HG02798 (cell line): ENCODE results near the gene NUP205.

Source experiments
- ATAC-seq: cut with Tn5 transposase; IDR thresholded peaks from one replicate; pipeline ENCODE4 v1.9.1; 2021; ENCODE audit warnings: mild to moderate bottlenecking; ENCODE audit not compliant: unreplicated experiment, poor library complexity

NUP205 gene, protein sequence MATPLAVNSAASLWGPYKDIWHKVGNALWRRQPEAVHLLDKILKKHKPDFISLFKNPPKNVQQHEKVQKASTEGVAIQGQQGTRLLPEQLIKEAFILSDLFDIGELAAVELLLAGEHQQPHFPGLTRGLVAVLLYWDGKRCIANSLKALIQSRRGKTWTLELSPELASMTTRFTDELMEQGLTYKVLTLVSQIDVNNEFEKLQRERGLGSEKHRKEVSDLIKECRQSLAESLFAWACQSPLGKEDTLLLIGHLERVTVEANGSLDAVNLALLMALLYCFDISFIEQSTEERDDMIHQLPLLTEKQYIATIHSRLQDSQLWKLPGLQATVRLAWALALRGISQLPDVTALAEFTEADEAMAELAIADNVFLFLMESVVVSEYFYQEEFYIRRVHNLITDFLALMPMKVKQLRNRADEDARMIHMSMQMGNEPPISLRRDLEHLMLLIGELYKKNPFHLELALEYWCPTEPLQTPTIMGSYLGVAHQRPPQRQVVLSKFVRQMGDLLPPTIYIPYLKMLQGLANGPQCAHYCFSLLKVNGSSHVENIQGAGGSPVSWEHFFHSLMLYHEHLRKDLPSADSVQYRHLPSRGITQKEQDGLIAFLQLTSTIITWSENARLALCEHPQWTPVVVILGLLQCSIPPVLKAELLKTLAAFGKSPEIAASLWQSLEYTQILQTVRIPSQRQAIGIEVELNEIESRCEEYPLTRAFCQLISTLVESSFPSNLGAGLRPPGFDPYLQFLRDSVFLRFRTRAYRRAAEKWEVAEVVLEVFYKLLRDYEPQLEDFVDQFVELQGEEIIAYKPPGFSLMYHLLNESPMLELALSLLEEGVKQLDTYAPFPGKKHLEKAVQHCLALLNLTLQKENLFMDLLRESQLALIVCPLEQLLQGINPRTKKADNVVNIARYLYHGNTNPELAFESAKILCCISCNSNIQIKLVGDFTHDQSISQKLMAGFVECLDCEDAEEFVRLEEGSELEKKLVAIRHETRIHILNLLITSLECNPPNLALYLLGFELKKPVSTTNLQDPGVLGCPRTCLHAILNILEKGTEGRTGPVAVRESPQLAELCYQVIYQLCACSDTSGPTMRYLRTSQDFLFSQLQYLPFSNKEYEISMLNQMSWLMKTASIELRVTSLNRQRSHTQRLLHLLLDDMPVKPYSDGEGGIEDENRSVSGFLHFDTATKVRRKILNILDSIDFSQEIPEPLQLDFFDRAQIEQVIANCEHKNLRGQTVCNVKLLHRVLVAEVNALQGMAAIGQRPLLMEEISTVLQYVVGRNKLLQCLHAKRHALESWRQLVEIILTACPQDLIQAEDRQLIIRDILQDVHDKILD (N-terminal part only)

DNA sequence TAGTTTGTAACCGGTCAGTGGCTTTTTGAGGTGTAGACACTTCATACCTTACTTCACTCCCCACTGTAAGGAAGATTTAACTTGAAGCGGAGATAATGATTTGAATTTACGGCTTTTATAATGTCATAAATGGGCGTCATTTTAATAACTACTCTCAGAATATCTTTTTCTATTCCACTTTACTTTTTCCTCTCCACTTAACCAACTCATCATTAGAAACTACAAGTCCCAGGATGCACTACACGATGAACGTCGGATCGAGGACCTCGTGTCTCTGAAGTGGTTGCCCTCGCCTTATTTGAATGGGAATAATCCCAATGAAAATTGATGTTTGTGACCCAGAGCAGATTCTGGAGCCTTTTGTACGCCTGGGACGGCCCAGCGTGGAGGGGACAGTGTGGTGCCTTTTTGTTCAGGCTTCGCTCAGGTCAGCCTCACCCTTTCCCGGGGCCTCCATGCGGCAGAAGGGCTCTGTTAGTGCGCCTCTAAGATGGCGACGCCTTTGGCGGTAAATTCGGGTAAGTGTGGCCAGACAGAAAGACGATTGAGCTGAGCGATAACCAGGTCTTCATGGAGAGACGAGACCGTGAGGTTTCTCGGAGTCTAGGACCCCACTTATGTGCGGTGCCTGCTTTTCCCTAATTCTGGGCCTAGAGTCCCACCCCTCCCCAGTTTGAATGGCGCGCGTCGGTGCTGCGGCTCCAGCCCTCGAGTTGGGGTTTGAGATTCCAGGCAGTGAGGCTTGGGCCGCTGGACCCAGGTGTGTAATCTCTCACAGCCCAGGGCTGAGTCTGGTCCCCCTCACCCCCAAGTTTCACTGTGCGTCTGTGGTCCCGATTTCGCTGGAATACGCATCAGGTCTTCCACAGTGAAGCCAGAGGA lies at the start of gene NUP205:
Gene NUP205, plus strand, starts transcription at position 463 of the 882 bp plus-strand sequence. Its CDS starts 28 bp downstream, at position 491.
- ATAC-seq = peak; percentile 78

DNA sequence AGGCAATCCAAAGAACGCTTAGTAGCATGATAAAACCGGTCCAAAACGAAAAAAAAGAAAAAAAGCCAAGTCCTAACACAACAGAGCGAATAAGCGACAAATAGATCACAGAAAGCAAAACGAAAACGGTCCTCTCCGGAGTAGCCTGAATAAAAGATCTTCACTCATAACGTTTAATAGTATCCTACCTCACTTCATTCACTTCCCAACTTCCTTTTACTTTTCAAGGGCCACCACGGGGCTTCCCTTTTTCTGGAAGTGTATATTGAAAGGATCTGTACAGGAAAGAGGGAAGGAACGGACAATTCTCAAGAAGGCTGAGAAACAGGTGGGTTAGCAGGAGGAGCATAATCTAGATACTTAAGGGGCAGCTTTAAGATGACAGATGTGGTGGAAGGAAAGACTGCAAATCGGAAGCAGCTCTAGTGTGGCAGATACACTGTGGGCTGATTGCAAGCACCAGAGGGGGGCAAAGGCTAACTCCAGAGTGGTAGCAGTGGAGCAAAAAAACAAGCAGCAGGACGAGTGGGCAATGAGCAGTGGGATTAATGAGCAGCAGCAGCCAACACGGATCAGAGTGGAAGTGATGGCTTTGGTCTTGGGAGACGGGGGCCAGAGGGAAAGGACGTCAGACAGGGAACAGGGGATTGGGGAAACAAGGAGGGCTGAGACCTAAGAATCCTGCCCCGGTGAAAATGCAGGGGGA lies 48.7 kb upstream of the NUP205 start:
- ATAC-seq = peak; percentile 25

DNA sequence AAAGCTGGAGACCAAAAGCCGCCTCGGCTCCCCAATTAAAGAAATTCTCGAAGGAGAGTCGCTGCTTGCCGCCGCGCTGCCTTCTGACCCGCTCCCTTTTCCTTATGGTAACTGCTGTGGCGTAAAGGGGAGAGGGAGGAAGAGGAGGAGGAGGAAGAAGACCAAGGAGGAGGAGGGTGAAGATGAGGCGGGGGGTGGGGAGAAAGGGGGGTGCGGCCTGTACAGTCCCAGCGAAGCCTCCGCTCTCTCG lies 48.2 kb upstream of the NUP205 start:
- no peak for ATAC-seq

DNA sequence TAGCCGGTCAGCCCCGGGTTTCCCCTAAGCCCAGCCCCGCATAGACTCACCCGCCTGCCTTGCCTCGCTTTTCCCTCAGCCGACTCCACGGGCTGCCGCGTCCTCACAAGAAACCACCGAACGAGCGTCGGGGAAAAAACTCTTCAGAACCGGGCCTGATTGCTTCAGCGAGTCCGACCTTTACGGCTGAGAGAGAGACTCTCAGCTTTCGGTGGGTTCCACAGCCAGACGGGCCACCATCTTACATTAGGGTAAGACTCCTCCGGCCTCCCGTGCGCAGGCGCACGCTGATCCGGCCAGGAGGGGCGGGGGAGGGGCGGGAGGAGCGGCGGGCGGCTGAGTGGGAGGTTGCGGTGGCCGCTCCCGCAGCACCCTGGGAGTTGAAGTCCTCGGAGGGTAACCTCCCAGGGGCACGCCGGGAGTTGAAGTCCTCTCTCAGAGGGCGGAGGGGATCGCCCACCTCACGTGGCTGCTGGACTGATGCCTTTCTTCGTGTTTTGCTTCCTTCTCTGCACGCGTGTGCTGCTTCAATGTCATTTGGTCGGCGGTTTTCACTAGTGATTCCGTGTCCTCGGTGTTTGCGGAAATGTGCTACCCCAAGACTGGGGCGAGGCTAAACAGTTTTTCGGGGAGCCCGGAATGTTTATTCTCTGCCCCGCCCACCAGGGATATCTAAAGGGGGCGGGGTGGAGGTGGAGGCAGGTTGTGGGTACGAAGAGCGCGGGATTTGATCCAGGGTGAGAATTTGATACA lies 47.7 kb upstream of the NUP205 start, which contains the start of gene CNOT4:
Gene CNOT4, minus strand, starts transcription at position 264 of the 753 bp plus-strand sequence. CDS start 71,771 bp downstream, outside the sequence.
- peak; percentile 97 for ATAC-seq

DNA sequence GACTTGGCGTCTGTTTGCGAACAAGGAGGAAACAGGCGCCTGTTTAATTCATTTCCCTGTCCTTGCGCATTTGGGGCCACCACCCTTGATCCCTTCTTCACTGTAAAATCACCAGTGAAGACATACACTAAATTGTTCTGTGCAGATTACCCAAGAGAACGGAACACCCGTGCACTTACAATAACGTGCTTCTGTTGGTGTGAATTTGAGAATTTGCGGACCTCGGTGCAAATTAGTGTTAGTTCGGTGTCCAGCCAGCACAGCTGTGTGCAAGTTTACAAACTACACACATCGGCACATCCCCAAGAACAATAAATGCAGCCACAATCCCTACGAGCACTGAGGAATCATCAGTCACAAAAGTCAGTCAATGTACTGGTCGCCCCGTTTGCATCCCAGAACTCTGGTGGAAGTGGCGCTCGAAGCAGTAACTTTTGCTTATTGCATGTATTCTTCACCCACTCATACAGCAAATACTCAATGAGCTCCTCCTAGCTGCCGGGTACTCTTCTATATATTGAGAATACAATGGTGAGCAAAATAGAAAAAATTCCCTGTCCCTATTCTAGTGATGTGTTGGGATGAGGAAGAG lies 47.0 kb upstream of the NUP205 start:
- ATAC-seq = no peak

DNA sequence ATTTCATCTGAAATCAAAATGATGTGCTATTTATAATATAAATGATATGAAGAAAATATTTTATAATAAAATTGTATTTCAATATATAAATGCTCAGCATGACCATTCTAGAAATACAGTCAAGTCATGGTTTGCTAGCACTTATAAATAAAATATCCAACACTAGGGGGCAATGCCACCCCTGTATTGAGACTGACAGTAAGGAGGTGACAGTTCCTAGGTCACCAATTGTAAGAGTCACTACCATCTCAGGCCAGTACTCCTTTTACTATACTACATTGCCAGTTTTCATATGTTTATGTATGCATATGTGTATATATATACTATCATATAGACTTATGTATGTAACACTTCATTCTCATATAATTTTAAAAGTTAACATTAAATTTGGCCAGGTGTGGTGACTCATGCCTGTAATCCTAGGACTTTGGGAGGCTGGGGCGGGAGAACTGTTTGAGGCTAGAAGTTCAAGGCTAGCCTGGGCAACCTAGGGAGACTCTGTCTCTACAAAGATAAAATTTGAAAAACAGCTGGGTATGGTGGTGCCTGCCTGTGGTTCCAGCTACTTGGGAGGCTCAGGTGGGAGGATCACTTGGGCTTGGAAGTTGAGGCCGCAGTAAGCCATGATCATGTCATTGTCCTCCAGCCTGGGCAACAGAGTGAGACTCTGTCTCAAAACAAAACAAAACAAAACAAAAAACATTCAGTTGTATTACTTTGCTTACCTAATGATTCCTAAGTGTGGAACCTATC lies 45.4 kb upstream of the NUP205 start:
- peak; percentile 29 for ATAC-seq

DNA sequence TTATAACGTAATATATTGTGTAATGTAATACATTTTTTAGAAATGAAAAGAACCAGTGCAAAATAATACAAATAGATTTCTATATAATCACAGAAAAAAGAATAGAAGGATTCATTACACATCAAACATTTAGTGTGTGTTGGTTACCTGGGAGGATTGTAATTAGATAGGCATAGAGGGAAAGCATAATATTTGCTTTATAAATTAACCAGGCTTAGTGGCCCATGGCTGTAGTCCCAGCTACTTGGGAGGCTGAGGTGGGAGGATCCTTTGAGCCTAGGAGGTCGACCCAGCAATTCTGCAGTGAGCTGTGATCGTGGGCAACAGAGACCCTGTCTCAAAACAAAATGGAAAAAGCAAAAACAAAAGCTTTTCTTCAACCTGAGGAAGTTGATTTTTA lies 42.9 kb upstream of the NUP205 start:
- ATAC-seq = no peak

DNA sequence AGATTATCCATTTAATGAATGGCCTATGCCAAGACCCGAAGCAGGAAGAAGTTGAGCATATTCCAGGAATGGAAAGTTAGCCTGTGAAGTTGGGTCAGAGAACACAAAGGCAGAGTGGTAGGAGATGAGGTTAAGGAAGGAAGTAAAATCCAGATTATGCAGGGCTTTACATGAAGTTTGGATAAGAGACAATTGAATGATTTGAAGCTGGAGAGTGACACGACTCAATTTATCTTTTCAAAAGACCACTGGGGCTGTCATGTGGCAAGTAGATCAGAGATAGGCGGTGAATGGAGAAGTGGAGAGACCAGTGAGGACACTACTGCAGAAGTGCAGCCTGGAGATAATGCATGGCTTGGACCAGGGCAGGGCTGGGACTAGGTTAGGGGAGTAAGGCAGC lies 40.7 kb upstream of the NUP205 start:
- no peak for ATAC-seq

DNA sequence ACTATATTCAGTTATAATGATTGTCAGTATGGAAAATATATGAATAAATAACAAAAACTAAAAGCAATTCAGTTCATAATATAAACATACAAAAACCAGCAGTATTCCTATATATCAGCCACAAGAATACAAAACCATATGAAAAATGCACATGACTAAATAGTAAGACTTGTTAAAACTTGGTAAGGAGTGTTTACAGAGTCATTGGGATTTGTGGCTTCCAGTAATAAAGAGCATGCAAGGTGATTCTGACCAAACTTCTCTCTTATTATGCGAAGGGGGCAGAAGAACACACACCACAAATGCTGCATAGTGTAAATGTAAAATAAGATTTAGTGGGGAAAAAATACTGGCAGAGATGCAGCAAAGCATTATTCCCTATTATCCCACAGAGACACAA lies 39.0 kb upstream of the NUP205 start:
- no peak for ATAC-seq

DNA sequence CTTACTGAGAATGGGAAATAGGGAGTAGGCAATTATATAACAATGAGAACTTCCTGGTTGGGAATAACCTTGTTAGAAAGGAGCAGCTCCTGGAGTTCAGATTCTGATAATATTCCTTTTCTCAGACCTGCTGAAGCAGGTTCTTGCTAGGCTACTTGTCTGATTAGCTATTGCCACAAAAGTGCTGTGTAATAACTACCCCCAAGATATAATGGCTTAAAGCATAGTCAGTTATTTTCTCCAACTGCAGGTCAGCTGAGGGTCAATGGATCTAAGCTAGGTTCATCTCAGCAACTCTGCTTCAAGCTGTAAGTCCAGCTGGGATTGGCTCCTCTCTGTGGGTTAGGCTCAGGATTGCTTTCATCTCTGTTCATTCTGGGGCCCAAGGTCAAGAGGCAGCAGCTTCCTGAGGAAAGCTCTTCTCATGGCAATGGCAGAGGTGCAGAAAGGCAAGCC lies 38.5 kb upstream of the NUP205 start:
- no peak for ATAC-seq

DNA sequence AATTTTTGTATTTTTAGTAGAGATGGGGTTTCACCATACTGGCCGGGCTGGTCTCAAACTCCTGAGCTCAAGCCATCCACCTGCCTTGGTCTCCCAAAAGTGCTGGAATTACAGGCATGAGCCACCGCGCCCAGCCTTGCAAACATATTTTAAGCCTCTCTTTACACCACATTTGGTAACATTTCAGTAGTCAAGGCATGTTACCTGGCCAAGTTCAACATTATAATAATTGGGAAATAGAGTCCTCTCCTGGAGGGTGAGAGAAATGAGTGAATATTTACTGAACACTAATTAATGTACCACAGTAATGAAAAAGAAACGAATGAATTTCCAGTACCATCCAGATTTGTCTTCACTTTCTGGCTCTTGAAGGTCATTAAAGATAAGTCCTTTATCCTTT lies 37.8 kb upstream of the NUP205 start:
- no peak for ATAC-seq

DNA sequence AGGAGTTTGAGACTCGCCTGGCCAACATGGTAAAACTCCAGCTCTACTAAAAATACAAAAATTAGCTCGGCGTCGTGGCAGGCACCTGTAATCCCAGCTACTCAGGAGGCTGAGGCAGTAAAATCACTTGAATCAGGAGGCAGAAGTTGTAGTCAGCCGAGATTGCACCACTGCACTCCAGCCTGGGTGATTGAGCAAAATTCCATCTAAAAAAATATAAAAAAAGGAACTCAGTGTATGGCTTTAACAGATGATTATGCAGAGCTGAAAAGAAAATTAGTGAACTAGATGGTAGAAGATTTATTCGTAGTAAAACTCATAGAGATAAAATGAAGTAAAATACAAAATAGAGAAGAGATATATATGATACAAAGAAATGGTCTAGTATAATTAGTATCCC lies 35.2 kb upstream of the NUP205 start:
- ATAC-seq = no peak

DNA sequence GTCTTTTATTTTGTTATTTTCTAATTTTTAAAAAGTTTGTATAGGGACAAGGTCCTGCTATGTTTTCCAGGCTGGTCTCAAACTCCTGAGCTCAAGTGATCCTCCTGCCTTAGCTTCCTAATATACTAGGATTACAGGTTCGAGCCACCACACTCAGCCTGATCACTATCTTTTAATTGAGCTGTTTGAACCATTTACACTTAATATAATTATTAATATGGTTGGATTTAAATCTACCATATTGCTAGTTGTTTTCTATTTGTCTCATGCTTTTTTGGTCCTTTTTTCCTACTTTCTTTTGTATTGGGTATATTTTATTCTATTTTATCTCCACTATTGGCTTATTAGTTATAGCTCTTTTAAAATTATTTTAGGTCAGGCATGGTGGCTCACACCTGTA lies 34.6 kb upstream of the NUP205 start:
- ATAC-seq = no peak

DNA sequence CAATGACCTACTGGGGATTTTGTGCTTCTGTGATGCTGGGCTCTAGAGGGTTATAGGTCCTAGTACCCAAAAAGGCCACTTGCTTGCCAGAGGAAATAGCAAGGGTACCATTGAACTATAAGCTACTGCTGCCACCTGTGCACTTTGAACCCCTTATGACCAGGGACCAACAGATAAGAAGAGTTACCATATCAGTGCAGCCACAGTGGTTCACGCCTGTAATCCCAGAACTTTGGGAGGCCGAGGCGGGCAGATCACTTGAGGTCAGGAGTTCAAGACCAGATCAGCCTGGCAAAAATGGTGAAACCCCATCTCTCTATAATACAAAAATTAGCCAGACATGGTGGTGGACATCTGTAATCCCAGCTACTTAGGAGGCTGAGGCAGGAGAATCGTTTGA lies 32.3 kb upstream of the NUP205 start:
- ATAC-seq = no peak

DNA sequence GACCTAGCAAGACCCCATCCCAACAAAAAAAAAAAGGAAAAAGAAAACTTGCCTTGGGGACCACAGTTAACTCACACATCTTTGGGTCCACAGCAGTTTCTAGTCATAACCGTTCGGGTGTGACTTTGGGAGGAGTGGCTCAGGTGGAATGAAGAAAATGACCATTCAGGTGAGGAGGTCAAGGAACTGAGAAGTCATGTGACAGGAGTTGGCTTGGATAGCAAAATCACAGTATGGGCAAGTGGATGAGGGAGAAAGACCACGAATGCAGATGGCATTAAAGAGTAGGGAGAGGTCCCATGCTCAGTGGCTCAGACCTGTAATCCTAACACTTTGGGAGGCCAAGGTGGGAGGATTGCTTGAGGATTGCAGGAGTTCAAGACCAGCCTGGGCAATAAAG lies 30.7 kb upstream of the NUP205 start:
- ATAC-seq = no peak

DNA sequence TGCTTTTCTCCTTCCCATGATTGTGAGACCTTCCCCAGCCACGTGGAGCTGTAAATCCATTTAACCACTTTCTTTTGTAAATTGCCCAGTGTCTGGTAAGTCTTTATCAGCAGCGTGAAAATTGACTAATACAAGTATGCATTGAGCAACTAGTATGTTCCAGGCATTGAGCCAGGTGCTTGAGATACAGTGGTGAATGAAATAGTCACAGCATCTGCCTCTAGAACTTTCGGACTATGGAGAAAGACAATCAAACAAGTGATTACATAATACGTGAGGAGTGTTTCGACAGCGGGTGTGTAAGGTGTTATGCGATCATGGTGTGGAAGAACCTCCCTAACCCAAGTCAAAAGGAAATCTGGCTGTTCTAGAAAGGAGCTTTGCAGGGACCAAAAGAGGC lies 21.6 kb upstream of the NUP205 start:
- no peak for ATAC-seq

DNA sequence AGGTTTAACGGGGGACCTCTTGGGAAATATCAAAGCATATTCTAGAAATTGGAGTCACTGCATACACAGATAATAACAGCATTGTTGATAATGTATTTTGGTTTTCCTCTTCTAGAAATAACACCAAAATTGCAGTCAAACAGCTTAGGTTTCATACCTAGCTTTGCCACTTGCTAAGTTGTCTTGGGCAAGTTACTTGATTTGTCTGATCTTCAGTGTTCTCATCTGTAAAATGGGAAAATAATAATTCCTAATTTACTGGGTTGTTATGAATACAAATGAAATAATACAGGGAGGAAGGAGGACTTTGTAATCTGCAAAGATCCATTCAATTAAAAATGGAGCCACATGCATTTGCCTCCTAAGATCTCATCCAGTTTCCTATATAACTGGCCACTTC lies 20.3 kb upstream of the NUP205 start:
- no peak for ATAC-seq
